NT2/D1 (cell line): Measurements from ENCODE around the gene CYP24A1.

Source experiments
- YY1 ChIP-seq: IDR thresholded peaks from 2 replicates; pipeline ENCODE4 v1.6.1; 2011; ENCODE audit not compliant: insufficient read length, insufficient read depth
- ZNF274 ChIP-seq: IDR thresholded peaks from 2 replicates; pipeline ENCODE4 v1.6.1; 2011; ENCODE audit warnings: mild to moderate bottlenecking, low read depth, low read length

- TF ChIP-seq YY1 (no peak), ZNF274 (no peak)
Observed at GRCh38 chr20:54123587-54124180, 50.1 kb downstream of the CYP24A1 start.
